ENCODE data around the gene CMIP.
A peak's percentile ranks its signal among the peaks of the same experiment; 100 is the strongest.

CMIP gene

DNA sequence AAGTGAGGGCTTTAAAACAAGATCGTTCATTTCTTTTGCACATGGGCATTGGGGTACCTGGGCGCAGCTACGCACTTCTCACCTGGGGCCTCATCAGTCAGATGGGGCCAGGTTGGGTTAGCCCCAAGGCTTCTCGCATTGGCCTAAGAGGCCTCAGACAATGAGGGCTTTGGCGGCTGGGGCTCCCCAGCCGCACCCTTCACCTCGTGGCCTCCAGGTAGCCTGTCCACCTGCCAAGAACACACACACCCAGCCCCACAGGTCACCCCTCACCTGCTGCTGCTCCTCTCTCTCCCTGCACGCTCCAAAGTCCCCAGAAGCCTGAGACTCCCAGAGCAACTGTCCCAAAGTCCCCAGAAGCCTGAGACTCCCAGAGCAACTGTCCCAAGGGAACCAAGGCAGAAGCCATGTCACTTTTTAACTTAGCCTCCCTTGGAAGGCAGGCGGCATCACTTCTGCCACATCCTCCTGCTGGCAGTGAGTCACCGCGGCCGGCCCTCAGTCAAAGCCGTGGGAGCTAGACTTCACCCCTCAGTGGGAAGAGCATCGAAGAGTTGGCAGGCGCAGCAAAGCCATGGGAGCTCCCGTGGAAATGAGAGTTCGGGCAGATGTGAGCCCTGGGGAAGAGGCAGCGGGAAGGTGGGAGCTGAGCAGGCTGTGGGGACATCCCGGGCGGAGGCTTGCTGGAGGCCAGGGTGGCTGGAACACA is 255.6 kb downstream of the CMIP start:
- TF ChIP-seq, protein P1, sequence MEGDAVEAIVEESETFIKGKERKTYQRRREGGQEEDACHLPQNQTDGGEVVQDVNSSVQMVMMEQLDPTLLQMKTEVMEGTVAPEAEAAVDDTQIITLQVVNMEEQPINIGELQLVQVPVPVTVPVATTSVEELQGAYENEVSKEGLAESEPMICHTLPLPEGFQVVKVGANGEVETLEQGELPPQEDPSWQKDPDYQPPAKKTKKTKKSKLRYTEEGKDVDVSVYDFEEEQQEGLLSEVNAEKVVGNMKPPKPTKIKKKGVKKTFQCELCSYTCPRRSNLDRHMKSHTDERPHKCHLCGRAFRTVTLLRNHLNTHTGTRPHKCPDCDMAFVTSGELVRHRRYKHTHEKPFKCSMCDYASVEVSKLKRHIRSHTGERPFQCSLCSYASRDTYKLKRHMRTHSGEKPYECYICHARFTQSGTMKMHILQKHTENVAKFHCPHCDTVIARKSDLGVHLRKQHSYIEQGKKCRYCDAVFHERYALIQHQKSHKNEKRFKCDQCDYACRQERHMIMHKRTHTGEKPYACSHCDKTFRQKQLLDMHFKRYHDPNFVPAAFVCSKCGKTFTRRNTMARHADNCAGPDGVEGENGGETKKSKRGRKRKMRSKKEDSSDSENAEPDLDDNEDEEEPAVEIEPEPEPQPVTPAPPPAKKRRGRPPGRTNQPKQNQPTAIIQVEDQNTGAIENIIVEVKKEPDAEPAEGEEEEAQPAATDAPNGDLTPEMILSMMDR (IDR thresholded peaks at IDR 0.05; ENCODE audit: low read depth, low read length), result no peak
- no peak overlapping the region for H3K4me3 ChIP-seq (replicated peaks in 1 of 2; ENCODE audit: low read depth in 2 of 2, low read length in 2 of 2)
- DNase-seq (ENCODE audit: low read depth in 2 of 2), result no peak

DNA sequence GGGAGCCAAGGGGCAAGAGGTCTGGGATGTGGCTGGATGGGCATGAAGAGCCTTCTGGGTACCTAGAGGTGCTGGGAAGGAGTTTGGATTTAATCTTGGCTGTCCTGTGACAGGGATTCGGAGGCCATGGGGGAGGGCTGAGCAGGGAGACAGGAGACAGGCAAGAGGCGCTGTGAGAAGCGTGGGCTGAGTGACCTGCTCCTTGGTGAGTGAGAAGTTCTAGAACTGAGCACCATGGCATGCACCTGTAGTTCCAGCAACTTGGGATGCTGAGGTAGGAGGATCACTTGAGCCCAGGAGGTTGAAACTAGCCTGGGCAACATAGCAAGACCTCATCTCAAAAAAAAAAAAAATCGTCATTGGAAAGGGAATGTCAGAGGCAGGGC is 256.2 kb downstream of the CMIP start:
- H3K4me3 ChIP-seq (replicated peaks in 1 of 2; ENCODE audit: low read depth in 2 of 2, low read length in 2 of 2), result no peak overlapping the region
- TF ChIP-seq, protein P1 (IDR thresholded peaks at IDR 0.05; ENCODE audit: low read depth, low read length), result no peak
- no peak for DNase-seq (ENCODE audit: low read depth in 2 of 2)

DNA sequence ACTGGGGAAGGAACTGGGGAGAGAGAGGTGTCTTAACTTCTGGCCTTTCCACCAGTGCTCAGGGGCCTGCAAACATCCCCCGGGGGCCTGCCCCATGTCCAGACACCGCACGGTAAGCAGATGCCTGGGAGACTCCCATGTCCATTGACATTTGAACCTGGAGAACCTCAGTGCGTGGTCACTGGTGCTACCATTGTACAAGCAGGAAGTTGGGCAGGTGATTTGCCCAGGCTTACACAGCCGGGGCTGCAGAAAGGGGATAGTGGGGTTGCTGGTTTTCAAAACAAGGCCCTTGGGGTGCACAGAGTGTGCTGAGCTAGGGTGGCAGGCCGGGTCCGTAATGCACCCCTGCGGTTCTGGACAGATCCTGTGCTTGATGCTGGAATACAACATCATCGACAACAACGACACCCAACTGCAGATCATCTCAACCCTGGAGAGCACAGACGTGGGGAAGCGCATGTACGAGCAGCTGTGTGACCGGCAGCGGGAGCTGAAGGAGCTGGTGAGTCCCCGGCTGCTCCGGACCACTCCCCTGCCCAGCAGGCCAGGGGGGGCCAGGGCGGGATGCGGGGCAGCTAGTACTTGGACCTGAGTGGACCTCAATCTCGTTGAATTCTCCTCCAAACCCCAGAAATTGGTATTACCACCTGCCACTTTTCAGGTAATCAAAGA is 256.8 kb downstream of the CMIP start:
- H3K4me3 ChIP-seq (replicated peaks in 1 of 2; ENCODE audit: low read depth in 2 of 2, low read length in 2 of 2), result no peak overlapping the region
- TF ChIP-seq, protein P1 (IDR thresholded peaks at IDR 0.05; ENCODE audit: low read depth, low read length), result no peak
- no peak for DNase-seq (ENCODE audit: low read depth in 2 of 2)

DNA sequence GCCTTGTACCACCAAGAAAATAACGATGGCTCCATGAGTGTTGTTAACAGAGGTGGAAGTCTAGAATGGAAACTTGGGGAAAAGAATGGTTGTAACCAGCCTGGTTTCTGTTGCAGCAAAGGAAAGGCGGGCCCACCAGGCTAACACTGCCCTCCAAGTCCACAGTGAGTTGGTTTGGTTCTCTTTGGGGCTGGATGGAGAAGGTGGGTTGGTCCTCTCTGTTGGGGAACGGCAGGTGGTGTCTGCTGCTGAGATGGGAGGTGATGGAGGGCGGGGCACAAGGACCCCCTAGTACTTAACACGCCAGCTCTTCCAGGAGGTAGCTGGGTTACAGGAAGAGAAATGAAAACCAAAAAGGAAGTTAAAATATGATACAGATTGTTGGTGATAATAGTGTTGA is 257.9 kb downstream of the CMIP start:
- no peak for DNase-seq (ENCODE audit: low read depth in 2 of 2)
- TF ChIP-seq, protein P1 (IDR thresholded peaks at IDR 0.05; ENCODE audit: low read depth, low read length), result no peak
- no peak overlapping the region for H3K4me3 ChIP-seq (replicated peaks in 1 of 2; ENCODE audit: low read depth in 2 of 2, low read length in 2 of 2)

DNA sequence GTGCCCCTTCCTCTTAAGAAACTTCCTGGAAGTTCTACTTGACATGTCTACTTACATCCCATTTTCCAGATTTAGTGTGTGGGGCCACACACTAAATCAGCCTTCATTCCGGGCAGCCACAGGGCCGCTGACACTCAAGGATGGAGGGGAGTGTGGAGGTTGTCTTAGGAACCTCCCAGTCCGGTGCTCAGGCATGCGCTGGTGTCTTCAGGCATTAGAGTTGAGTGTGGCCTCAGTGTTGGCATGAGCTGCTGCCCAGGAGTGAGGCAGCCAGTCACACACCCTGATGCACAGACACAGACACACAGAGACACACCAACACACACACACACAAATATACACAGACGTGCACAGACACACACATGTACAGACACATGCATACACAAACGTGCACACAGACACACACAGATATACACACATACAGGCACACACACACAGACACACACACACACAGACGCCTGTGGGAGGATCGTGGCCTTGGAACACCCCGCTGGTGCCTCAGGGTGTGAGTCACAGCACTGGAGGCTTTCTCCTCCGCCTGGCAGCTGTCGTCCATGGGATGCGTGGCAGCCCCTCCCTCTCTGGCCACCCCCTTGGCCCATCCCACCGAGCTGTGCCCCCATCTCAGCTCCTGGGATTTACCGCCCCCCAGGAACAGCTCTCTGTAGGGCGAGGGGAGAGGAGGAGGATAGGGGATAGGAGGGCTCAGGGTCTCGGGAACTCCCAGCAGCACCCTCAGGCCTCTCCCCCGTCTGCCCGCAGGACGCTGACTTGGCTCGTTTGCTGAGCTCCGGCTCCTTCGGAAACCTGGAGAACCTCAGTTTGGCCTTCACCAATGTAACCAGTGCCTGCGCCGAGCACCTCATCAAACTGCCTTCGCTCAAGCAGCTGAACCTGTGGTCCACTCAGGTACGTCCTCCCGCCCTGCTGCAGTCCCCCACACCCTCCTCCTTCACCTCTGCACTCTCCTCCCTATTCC is 258.9 kb downstream of the CMIP start:
- H3K4me3 ChIP-seq (replicated peaks in 1 of 2; ENCODE audit: low read depth in 2 of 2, low read length in 2 of 2), result peak overlapping the region in 1 of 2 donors; percentile 43
- peak; percentile 90 to 91 for DNase-seq (ENCODE audit: low read depth in 2 of 2)
- TF ChIP-seq, protein P1 (IDR thresholded peaks at IDR 0.05; ENCODE audit: low read depth, low read length), result no peak

DNA sequence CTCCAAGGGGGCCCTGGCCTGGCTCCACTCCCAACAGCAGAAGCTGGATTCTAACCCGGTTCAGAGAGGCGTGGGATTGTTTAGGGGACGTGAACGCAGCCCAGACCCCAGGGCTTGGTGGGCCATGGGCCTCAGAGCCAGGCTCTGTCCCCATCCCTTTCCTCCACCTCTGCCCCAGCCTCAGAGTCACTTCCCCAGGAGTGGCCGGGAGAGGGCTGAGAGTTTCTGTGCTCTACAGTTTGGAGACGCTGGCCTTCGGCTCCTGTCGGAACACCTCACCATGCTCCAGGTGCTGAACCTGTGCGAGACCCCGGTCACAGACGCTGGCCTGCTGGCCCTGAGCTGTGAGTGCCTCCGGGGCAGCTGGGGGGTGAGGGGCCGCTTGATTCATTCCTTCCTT is 260.7 kb downstream of the CMIP start:
- no peak for DNase-seq (ENCODE audit: low read depth in 2 of 2)
- TF ChIP-seq, protein P1 (IDR thresholded peaks at IDR 0.05; ENCODE audit: low read depth, low read length), result no peak
- no peak overlapping the region for H3K4me3 ChIP-seq (replicated peaks in 1 of 2; ENCODE audit: low read depth in 2 of 2, low read length in 2 of 2)

Measured in cardiac fibroblast (primary cell).